HG03575 (cell line): ENCODE data around the gene STING1.
"Not testable (repeated sequence)": the region's sequence is repeated elsewhere in the genome, so short reads cannot be mapped to it uniquely, and the experiment has no call there.

Experiments used
- ATAC-seq: cut with Tn5 transposase; IDR thresholded peaks from one replicate; pipeline ENCODE4 v1.9.1; 2021; ENCODE audit not compliant: unreplicated experiment, insufficient number of reproducible peaks, low FRiP score; ENCODE audit errors: extremely low read depth

Gene STING1

GRCh38 chr5:139504722-139505121 lies 22.2 kb upstream of the STING1 start:
- ATAC-seq, result not testable (repeated sequence)

GRCh38 chr5:139503879-139504278 lies 21.3 kb upstream of the STING1 start:
- not testable (repeated sequence) for ATAC-seq

- ATAC-seq, result not testable (repeated sequence)
These were observed 20.7 kb upstream of the STING1 start for GRCh38 chr5:139503036-139503817.

- ATAC-seq, result no peak
These were observed 18.8 kb upstream of the STING1 start for GRCh38 chr5:139501381-139501780.

GRCh38 chr5:139495638-139496435 lies 13.3 kb upstream of the STING1 start:
- ATAC-seq, result no peak

GRCh38 chr5:139494832-139495231 lies 12.3 kb upstream of the STING1 start:
- no peak for ATAC-seq

- ATAC-seq, result no peak
These were observed 11.7 kb upstream of the STING1 start for GRCh38 chr5:139494256-139494655.

- no peak for ATAC-seq
These were observed 10.2 kb upstream of the STING1 start for GRCh38 chr5:139492700-139493192.

- ATAC-seq, result no peak
These were observed 5.7 kb upstream of the STING1 start for GRCh38 chr5:139488260-139488659.

- ATAC-seq, result no peak
These were observed 3.6 kb upstream of the STING1 start for GRCh38 chr5:139486201-139486600.

- not testable (repeated sequence) for ATAC-seq
These were observed 291 bp upstream of the STING1 start for GRCh38 chr5:139482890-139483208.

GRCh38 chr5:139481580-139482049 lies 943 bp downstream of the STING1 start:
- ATAC-seq, result no peak

GRCh38 chr5:139481122-139481533 lies 1.4 kb downstream of the STING1 start:
- ATAC-seq, result no peak

GRCh38 chr5:139479729-139480128 lies 2.8 kb downstream of the STING1 start:
- not testable (repeated sequence) for ATAC-seq

- not testable (repeated sequence) for ATAC-seq
These were observed 3.7 kb downstream of the STING1 start for GRCh38 chr5:139478657-139479423.

GRCh38 chr5:139475865-139476617 lies 6.5 kb downstream of the STING1 start:
- ATAC-seq, result no peak

- no peak for ATAC-seq
These were observed 7.4 kb downstream of the STING1 start for GRCh38 chr5:139474890-139475791.

GRCh38 chr5:139473565-139473964 lies 9.0 kb downstream of the STING1 start:
- ATAC-seq, result no peak
